Measurements from ENCODE around the gene PDCD11. TPM values are rescaled to one million over a fixed set of nuclear protein-coding genes. Genes with fewer than 3 reads are reported as not detected.

PDCD11 gene
- total RNA-seq, 4 donors from 2014 or later: 12.0 to 17.4 (median 15.0) TPM

DNA sequence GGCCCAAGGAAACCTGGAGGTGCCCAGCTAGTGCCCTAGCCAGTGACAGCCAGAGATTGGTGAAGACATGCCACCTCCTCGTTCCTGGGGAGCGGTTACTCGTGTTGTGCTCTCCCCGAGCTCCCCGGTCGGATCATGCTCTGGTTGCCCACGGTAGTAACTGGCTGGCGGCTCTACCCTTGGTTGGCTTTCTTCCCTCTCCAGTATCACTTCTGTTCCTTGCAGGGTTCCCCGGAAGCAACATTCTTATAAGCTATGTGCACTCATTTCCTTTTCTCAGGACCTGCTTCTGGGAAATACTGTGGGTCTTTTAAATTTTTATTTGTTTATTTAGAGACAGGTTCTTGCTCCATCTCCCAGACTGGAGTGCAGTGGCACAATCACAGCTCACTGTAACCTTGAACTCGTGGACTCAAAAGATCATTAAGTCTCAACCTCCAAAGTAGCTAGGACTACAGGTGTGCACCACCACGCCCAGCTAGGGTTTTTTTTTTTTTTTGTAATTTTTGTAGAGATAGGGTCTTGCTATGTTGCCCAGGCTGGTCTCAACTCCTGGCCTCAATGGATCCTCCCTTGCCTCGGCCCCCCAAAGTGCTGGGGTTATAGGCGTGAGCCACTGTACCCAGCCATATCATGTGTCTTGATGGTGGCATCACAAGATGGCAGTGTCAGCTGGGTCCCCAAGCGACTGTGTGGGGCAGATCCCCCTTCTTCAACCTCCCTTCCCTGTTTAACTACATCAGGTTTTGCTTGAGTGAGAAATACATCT is 69.2 kb downstream of the PDCD11 start:
- no peak overlapping the region for H3K4me3 ChIP-seq
- DNase-seq (ENCODE audit: extremely low spot score): no peak
- H3K27ac ChIP-seq (replicated peaks in 1 of 4): no peak overlapping the region
- peaks cover 0 to under 1% (median 0%) of the 10 kb centered on the region in 4 donors for H3K4me1 ChIP-seq
- no peaks in the 10 kb centered on the region for H3K36me3 ChIP-seq
- H3K9me3 ChIP-seq: no peaks in the 10 kb centered on the region
- no peaks in the 10 kb centered on the region for H3K27me3 ChIP-seq
- intact Hi-C loops (cut with DNase I): no loop called here
- TF ChIP-seq EP300 (IDR thresholded peaks at IDR 0.05) (no peak), POLR2A (IDR thresholded peaks at IDR 0.05; ENCODE audit: low read depth) (no peak), POLR2AphosphoS5 (IDR thresholded peaks at IDR 0.05) (no peak)
- TF ChIP-seq, protein P1, sequence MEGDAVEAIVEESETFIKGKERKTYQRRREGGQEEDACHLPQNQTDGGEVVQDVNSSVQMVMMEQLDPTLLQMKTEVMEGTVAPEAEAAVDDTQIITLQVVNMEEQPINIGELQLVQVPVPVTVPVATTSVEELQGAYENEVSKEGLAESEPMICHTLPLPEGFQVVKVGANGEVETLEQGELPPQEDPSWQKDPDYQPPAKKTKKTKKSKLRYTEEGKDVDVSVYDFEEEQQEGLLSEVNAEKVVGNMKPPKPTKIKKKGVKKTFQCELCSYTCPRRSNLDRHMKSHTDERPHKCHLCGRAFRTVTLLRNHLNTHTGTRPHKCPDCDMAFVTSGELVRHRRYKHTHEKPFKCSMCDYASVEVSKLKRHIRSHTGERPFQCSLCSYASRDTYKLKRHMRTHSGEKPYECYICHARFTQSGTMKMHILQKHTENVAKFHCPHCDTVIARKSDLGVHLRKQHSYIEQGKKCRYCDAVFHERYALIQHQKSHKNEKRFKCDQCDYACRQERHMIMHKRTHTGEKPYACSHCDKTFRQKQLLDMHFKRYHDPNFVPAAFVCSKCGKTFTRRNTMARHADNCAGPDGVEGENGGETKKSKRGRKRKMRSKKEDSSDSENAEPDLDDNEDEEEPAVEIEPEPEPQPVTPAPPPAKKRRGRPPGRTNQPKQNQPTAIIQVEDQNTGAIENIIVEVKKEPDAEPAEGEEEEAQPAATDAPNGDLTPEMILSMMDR (IDR thresholded peaks at IDR 0.05): no peak
- WGBS: 78% methylated on average over 14 of the region's 14 CpGs

DNA sequence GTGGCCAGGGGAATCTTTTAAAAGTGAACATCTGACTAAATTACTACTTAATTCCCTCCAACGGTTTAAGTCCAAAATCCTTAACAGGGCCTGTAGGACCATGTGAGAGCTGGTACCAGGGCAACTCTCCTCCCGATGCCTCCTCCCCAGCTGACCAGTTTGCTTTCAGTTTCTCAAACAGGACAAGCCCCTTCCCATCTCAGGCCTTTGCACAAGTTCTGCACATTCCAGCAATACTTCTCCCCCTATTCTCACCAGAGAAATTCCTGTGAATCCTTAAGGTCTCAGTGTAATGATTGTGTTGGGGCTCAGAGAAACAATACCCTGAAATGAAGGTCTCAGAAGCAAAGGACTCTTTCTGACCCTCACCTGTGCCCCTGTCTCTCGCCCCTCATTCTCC is 70.3 kb downstream of the PDCD11 start:
- no peak overlapping the region for H3K4me3 ChIP-seq
- intact Hi-C loops (cut with DNase I): no loop called here
- TF ChIP-seq, protein P1 (IDR thresholded peaks at IDR 0.05): no peak
- no peak for TF ChIP-seq POLR2A (IDR thresholded peaks at IDR 0.05; ENCODE audit: low read depth)
- no peak for TF ChIP-seq POLR2AphosphoS5 (IDR thresholded peaks at IDR 0.05)
- no peak for TF ChIP-seq EP300 (IDR thresholded peaks at IDR 0.05)
- no peak overlapping the region for H3K27ac ChIP-seq (replicated peaks in 1 of 4)
- peaks cover 0 to 12% (median 2%) of the 10 kb centered on the region in 4 donors for H3K4me1 ChIP-seq
- no peaks in the 10 kb centered on the region for H3K27me3 ChIP-seq
- H3K9me3 ChIP-seq: no peaks in the 10 kb centered on the region
- no peaks in the 10 kb centered on the region for H3K36me3 ChIP-seq
- DNase-seq (ENCODE audit: extremely low spot score): no peak
- WGBS: 86% methylated on average over 3 of the region's 3 CpGs

DNA sequence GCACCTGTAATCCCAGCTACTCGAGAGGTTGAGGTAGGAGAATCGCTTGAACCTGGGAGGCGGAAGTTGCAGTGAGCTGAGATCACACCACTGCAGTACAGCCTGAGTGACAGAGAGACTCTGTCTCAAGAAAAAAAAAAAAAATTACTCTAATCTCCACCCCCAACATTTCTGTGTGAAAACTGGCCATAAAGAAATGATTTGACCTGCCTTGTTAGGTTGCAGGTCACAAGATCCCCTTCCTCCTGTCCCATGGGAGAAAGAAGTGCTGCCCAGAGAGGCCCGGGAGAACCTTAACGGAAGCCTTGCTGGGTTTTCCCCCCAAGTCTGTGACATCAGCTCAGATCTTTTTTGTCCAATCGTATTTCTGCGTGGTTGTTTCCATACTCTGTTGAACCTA is 71.0 kb downstream of the PDCD11 start:
- Histone ChIP-seq H3K27ac (replicated peaks in 1 of 4) (no peak overlapping the region), H3K4me3 (no peak overlapping the region), H3K27me3 (no peaks in the 10 kb centered on the region), H3K4me1 (peaks cover 0 to 16% (median 2%) of the 10 kb centered on the region in 4 donors), H3K9me3 (no peaks in the 10 kb centered on the region), H3K36me3 (no peaks in the 10 kb centered on the region)
- TF ChIP-seq POLR2AphosphoS5 (IDR thresholded peaks at IDR 0.05) (no peak), POLR2A (IDR thresholded peaks at IDR 0.05; ENCODE audit: low read depth) (no peak), EP300 (IDR thresholded peaks at IDR 0.05) (no peak)
- TF ChIP-seq, protein P1 (IDR thresholded peaks at IDR 0.05): no peak
- intact Hi-C loops (cut with DNase I): no loop called here
- DNase-seq (ENCODE audit: extremely low spot score): no peak
- 93% methylated on average over 7 of the region's 7 CpGs for WGBS

DNA sequence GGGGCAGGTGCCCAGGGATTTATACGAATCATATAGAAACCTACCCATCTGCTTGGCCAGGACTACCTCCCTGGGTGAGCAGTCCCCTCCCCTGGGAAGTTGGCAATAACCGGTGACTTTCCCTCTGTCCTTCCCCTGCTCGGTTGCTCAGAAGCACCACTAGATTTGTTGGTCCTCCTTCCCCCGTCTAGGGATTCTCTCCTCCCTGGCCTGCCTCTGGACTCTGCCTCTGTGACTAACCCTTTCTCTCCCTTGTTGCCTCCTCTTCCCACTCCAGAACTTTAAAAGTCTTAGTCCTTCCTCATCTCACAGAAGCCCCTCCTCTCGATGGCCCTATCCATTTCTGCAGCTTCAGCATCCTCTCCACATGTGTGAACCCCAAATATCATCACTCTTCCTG is 72.8 kb downstream of the PDCD11 start:
- intact Hi-C loops (cut with DNase I): no loop called here
- Histone ChIP-seq H3K36me3 (no peaks in the 10 kb centered on the region), H3K9me3 (no peaks in the 10 kb centered on the region), H3K27ac (replicated peaks in 1 of 4) (no peak overlapping the region), H3K4me3 (no peak overlapping the region), H3K27me3 (no peaks in the 10 kb centered on the region), H3K4me1 (peaks cover 0 to 16% (median 2%) of the 10 kb centered on the region in 4 donors)
- TF ChIP-seq, protein P1 (IDR thresholded peaks at IDR 0.05): no peak
- no peak for TF ChIP-seq EP300 (IDR thresholded peaks at IDR 0.05)
- no peak for TF ChIP-seq POLR2AphosphoS5 (IDR thresholded peaks at IDR 0.05)
- TF ChIP-seq POLR2A (IDR thresholded peaks at IDR 0.05; ENCODE audit: low read depth): no peak
- 76% methylated on average over 5 of the region's 5 CpGs for WGBS
- no peak for DNase-seq (ENCODE audit: extremely low spot score)

Measured in esophagus muscularis mucosa (tissue), 4 donors.